Gastroesophageal sphincter (tissue), 3 donors: ENCODE results near the gene TMEM171.

Experiments used
- EP300 ChIP-seq: sonication (generic); formaldehyde crosslinking; IDR thresholded peaks from one replicate; pipeline ENCODE4 v1.6.1; 2017; ENCODE audit warnings: antibody characterized with exemption, mild to moderate bottlenecking
- POLR2A ChIP-seq, 2 donors: fragments of 450-650 bp; IDR thresholded peaks; one replicate each; pipeline ENCODE4 v1.6.1; 2017; ENCODE audit warnings: antibody characterized with exemption in 2 of 2, mild to moderate bottlenecking in 2 of 2, moderate library complexity in 1 of 2
- POLR2AphosphoS5 ChIP-seq: sonication (generic); formaldehyde crosslinking; IDR thresholded peaks from one replicate; pipeline ENCODE4 v1.6.1; 2017; ENCODE audit warnings: antibody characterized with exemption
- TF ChIP-seq, protein P1 (sequence below), 4 experiments: fragments of 200-600 bp in 2 of 4; fragments of 450-650 bp in 2 of 4; sonication (generic) in 1 of 4; IDR thresholded peaks; one replicate each; pipeline ENCODE4 v1.5.1; 2017 to 2019; ENCODE audit warnings: antibody characterized with exemption in 4 of 4, mild to moderate bottlenecking in 2 of 4, moderate library complexity in 2 of 4

DNA sequence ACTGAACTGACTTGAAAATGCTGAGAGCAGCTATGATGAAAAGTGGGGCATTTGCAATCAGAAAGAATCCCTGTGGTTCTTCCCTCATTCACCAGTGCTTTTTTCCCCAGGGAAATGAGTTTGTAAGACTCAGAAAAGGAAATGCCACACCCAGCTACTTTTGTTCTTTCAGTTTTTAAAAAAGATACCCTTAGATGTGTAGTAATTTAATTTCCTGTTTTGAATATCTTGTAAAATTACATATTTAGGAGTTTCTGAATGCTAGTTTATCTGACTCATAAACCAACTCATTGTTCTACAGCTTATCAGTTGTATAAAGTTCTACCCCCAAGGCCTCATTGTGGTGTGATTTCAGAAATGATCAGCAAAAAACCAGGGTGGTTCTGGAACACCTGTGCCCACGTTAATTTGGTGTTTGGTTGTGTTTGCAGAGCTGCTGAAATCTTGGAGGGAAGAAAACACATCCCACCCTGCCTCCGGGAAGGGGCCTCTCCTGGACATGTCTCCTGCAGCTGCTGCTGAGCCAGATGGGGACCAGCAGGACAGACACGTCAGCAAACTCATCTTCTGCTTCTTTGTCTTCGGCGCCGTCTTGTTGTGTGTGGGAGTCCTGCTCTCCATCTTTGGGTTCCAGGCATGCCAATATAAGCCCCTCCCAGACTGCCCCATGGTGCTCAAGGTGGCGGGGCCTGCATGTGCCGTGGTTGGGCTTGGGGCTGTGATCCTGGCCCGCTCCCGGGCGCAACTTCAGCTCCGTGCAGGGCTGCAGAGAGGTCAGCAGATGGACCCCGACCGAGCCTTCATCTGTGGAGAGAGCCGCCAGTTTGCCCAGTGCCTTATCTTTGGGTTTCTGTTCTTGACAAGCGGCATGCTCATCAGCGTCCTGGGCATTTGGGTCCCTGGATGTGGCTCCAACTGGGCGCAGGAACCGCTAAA is 2.8 kb downstream of the TMEM171 start:
- TF ChIP-seq, protein P1, sequence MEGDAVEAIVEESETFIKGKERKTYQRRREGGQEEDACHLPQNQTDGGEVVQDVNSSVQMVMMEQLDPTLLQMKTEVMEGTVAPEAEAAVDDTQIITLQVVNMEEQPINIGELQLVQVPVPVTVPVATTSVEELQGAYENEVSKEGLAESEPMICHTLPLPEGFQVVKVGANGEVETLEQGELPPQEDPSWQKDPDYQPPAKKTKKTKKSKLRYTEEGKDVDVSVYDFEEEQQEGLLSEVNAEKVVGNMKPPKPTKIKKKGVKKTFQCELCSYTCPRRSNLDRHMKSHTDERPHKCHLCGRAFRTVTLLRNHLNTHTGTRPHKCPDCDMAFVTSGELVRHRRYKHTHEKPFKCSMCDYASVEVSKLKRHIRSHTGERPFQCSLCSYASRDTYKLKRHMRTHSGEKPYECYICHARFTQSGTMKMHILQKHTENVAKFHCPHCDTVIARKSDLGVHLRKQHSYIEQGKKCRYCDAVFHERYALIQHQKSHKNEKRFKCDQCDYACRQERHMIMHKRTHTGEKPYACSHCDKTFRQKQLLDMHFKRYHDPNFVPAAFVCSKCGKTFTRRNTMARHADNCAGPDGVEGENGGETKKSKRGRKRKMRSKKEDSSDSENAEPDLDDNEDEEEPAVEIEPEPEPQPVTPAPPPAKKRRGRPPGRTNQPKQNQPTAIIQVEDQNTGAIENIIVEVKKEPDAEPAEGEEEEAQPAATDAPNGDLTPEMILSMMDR (IDR thresholded peaks at IDR 0.05) = no peak
- no peak for TF ChIP-seq POLR2AphosphoS5
- no peak for TF ChIP-seq POLR2A (IDR thresholded peaks at IDR 0.05)
- no peak for TF ChIP-seq EP300
